HG03039 (cell line): Measurements from ENCODE around the gene C4orf46.

Experiments used
- ATAC-seq: cut with Tn5 transposase; IDR thresholded peaks from one replicate; pipeline ENCODE4 v1.9.1; 2021; ENCODE audit warnings: mild to moderate bottlenecking, moderate library complexity; ENCODE audit not compliant: unreplicated experiment

C4orf46 gene

GRCh38 chr4:158656439-158656838 lies 15.2 kb downstream of the C4orf46 start:
- no peak for ATAC-seq

DNA sequence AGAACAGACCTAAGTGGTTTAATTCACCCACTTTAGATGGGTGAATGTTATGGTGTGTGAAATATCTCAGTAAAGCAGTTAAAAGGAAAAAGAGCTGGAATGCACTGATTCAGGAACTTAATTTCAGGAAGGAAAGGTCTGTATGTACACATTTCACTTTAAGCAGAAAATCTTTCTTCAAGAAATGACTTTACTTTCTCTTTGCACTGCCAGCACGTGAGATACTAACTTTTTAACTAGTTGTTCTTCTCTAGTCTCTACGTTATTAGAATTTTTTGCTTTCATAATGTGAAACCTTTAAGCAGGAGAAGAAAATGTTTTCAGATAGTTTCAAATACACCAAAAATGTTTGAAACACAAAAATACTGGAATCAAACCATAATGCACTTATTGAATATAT lies 18.8 kb downstream of the C4orf46 start:
- no peak for ATAC-seq

DNA sequence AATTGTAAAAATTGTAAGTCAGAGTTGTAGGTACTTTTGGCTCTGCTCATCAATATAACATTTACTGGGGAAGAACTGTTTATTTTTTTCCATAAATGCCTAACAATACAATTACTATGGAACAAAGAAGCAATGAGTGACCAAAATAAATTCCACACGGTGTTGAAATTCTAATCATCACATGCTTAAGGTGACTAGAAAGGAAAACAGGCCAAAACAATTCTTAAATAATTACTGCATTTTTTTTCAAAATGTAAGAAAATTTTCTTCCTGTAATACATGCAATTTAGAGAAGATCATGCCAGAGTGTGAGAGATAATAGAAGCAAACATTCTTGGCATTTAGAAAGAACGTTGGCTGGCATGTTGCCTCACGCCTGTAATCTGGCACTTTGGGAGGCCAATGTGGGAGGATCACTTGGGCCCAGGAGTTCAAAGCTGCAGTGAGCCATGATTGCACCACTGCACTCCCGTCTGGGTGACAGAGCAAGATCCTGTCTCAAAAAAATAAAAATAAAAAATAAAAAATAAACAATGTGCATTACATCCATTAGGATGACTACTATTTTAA lies 22.5 kb downstream of the C4orf46 start:
- no peak for ATAC-seq

DNA sequence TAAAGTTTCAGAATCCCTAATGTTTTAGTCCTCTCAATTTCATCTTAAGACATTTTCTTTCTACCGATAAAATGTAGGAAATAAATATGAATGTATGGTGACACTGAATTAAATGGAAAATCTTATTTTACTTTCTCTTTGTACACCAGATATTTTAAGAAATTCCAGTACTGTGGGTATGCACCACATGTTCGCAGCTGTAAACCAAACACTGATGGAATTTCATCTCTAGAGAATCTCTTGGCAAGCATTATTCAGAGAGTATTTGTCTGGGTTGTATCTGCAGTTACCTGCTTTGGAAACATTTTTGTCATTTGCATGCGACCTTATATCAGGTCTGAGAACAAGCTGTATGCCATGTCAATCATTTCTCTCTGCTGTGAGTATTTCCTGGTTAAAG lies 26.9 kb downstream of the C4orf46 start:
- ATAC-seq = no peak

- no peak for ATAC-seq
Measured at GRCh38 chr4:158644356-158644755, 27.3 kb downstream of the C4orf46 start.

DNA sequence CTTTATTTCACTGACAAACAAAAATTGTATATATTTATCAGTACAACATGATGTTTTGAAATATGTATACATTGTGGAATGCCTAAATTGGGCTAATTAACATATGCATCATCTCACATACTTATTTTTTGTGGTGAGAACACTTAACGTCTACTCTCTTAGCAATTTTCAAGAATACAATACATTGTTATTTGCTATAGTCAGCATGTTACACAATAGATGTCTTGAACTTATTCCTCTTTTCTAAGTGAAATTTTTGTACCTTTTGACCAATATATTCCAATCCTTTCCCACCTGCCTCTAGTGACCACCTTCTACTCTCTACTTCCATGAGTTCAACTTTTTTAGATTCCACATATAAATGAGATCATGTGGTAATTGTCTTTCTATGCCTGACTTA lies 35.1 kb downstream of the C4orf46 start:
- no peak for ATAC-seq

DNA sequence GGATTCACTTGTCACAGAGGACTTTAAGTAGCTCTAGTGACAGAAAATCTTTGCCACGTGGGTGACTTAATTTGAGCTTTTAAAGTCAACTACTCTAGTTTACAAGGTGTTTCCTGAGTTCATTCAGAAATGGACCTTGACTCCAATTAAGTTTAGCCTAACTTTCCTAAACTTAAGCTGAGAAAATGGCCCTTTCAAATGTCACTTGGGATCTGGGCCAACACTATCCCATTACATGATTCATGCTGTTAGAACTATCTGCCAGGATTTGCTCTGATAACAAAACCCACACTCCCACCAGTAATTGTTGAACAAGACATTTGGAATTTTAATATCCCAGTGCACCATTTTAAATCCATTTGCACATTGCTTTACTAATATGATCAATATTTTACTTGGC lies 40.8 kb downstream of the C4orf46 start:
- ATAC-seq = no peak

GRCh38 chr4:158625544-158625943 lies 46.1 kb downstream of the C4orf46 start:
- no peak for ATAC-seq

GRCh38 chr4:158624889-158625478 lies 46.7 kb downstream of the C4orf46 start:
- ATAC-seq = peak; percentile 94

GRCh38 chr4:158622251-158622650 lies 49.4 kb downstream of the C4orf46 start:
- ATAC-seq = no peak

GRCh38 chr4:158621729-158622128 lies 50.0 kb downstream of the C4orf46 start:
- no peak for ATAC-seq

DNA sequence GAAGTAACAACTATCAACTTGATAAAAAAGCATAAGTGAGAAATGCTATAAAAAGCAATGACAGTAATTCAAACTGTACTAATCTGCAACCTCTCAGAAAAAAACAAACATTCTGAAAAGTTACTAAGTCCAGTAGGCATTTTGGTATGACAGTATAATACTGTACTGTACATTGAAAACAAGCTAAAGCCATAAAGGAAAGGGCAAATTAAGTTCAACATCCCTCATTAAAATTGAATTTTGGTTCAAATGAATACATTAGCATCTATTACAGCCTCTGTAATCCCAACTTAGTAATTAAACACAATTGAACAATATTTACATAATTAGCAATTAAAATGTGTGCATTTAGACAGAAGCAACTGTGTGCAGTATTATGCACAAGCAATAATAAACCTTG lies 53.7 kb downstream of the C4orf46 start:
- no peak for ATAC-seq
